SK-MEL-5 (cell line): Measurements from ENCODE around the gene SGMS1. TPM values are rescaled to one million over a fixed set of nuclear protein-coding genes. Genes with fewer than 3 reads are reported as not detected.
"Not testable (repeated sequence)": the region's sequence is repeated elsewhere in the genome, so short reads cannot be mapped to it uniquely, and the experiment has no call there.

ENCODE experiments used
- DNase-seq: peaks from one replicate; pipeline ENCODE4 v3.0.0-alpha.2; 2016; ENCODE audit warnings: low read depth, low spot score
- in situ Hi-C: cut with HindIII; loops from 2 replicates; pipeline ENCODE4 v1.10.0; 2016; ENCODE audit warnings: low sequenced_read_pairs, high pct_unique_total_duplicates, low pct_unique_long_range_greater_than_20kb
- total RNA-seq: library from RNA; depleted of rRNA; stranded (reverse); fragments of >200 nt; shearing (Covaris generic); gene quantifications from 2 replicates; pipeline ENCODE4 v1.2.3, GENCODE V29; 2014

Gene SGMS1
- total RNA-seq, 1 experiment from 2014 or later, result 5.8 TPM

GRCh38 chr10:50510517-50511473 lies 113.0 kb downstream of the SGMS1 start:
- peak; percentile 89 for DNase-seq
- in situ Hi-C loops, result no loop called here

GRCh38 chr10:50508315-50509051 lies 115.3 kb downstream of the SGMS1 start:
- in situ Hi-C loops, result no loop called here
- no peak for DNase-seq

DNA sequence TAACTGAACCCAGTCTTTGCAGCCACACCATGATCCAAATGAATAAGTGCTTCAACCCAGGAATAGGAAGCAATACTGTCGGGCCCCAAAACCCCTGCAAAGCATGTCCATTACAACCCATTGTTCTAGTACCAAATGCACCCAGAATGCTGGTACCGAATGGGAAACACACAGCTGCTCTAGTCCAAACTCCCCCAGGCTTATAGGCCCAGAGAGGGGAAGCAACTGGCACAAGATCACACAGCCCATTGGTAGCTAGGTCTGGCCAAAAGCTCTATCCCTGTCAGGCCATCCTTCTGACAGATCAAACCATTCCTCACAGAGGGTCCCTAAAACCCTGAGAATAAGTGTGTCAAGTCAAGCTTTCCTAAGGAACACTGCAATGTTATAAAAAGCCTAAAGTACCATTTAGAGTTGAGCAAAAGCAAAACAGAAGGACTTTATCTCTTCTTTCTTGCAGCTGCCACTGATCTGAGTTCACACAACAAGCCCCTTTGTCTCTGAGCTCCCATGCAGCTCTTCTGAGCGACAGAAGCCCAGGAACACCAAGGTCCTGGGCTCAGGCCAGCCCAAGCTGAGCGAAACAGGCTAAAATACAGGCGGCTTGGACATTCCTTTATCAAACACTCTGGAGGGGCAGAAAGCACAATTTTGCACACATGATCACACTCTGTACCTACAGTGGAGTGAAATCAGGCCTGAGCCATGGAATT lies 116.7 kb downstream of the SGMS1 start:
- in situ Hi-C loops, result no loop called here
- DNase-seq, result peak; percentile 64

GRCh38 chr10:50504389-50504788 lies 119.4 kb downstream of the SGMS1 start:
- in situ Hi-C loops, result no loop called here
- no peak for DNase-seq

GRCh38 chr10:50503661-50504320 lies 120.0 kb downstream of the SGMS1 start:
- in situ Hi-C loops, result no loop called here
- no peak for DNase-seq

DNA sequence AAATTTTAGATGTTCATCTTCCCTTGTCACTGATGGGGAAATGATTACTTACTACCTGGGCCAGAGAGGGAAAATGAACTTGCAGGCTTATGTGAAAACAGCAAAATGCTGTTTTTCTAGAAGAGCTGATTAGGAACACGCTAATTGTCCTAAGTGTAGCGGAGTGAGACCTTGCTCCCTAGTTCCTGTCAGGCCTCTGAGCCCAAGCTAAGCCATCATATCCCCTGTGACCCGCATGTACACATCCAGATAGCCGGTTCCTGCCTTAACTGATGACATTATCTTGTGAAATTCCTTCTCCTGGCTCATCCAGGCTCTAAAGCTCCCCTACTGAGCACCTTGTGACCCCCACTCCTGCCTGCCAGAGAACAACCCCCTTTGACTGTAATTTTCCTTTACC lies 120.6 kb downstream of the SGMS1 start:
- in situ Hi-C loops, DNase-seq: not testable (repeated sequence)

GRCh38 chr10:50501924-50502452 lies 121.8 kb downstream of the SGMS1 start:
- no peak for DNase-seq
- in situ Hi-C loops, result no loop called here

- in situ Hi-C loops, result no loop called here
- DNase-seq, result no peak
Observed at GRCh38 chr10:50501478-50501877, 122.3 kb downstream of the SGMS1 start.

- in situ Hi-C loops, result no loop called here
Observed at GRCh38 chr10:50498465-50498864, 125.3 kb downstream of the SGMS1 start.

DNA sequence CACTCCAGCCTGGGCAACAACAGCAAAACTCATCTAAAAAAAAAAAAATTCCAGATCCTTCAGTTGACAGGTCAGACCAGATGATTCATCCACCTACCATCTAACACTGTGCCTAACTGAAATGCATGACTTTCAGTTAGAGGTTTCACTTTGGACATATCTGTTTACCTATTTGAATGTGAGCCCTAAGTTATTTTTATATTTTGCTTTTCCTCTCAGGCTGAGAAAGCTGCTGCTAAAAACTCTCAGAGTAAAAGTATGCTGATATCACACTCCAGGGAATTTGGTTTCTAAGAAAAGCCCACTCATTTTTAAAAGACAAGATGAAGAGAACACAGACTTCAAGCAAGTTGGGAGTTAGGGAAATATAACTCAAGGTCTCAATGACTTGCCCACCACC lies 126.0 kb downstream of the SGMS1 start:
- DNase-seq, result no peak
- in situ Hi-C loops, result no loop called here

More at GRCh38 chr10:50498465-50498864, 125.3 kb downstream of the SGMS1 start:
- DNase-seq, result no peak

DNA sequence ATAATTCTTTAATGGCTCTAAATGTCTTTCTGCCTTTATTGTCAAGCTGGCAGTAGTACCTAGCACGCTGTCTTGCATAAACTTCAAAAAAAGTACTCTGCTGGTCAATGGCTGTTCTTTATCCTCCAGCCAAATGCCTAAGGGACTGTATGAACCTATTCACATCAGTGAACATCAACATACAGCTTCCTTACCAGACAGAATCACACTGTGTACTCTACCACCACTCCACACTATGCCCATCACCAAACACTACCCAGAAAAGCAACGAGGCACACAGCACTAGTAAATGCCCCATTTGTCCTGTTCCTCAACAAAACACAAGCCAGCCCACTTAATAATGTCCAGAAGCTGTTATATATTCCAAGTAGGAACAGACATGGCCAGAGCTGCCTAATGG lies 127.5 kb downstream of the SGMS1 start:
- in situ Hi-C loops, result no loop called here
- no peak for DNase-seq

DNA sequence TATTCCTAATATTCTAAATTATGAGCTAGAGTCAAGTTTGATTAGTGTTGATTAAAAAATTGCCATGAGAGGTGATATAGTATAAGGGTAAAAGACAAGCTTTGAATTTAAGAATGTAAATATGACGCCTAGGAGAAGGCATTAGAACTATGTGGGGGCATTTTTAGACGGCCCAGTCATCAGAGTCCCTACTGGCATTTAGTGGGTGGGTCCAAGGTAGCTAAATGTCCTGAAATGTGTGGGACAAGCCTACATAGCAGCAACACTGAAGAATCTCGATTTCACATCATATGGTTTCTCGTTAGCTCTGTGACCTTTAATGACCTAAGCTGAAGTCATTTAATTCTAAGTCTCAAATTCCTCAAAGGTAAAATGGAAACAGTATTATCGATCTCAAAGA lies 133.5 kb downstream of the SGMS1 start:
- in situ Hi-C loops, result no loop called here
- DNase-seq, result no peak

GRCh38 chr10:50484550-50484949 lies 139.2 kb downstream of the SGMS1 start:
- in situ Hi-C loops, DNase-seq: not testable (repeated sequence)

- in situ Hi-C loops, result no loop called here
Observed at GRCh38 chr10:50480054-50481007, 143.4 kb downstream of the SGMS1 start.

DNA sequence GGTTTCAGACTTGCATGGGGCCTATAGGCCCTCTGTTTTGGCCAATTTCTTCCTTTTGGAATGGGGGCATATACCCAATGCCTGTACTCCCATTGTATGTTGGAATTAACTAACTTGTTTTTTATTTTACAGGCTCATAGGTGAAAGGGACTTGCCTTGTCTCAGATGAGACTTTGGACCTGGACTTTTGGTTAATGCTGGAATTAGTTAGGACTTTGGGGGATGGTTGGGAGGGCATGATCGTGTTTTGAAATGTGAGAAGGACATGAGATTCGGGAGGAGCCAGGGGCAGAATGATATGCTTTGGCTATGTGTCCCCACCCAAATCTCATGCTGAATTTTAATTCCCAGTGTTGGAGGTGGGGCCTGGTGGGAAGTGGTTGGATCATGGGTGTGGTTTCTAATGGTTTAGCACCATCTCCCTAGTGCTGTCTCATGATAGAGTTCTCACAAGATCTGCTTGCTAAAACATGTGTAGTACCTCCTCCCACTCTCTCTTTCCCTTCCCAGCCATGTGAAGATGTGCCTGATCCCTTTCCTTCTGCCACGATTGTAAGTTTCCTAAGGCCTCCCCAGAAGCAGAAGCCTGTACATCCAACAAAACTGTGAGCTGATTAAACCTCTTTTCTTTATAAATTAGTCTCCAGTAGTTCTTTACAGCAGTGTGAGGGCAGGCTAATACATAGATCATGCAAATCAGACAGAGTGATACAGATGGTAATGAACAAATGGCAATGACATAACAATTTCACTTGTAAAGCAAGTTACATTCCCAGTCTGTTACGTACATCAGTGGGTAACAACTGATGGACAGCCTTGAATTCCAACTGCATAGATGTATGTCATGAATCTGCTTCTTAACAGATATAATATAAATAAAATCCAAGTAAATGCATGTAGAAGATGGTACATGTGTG lies 146.2 kb downstream of the SGMS1 start:
- in situ Hi-C loops, result no loop called here
- DNase-seq, result no peak

More at GRCh38 chr10:50480054-50481007, 143.4 kb downstream of the SGMS1 start:
- DNase-seq, result no peak
